NOMO-1 (cell line): Measurements from ENCODE around the gene NAV3.
A peak's percentile ranks its signal among the peaks of the same experiment; 100 is the strongest.

Experiments
- DNase-seq, 2 experiments: peaks; one replicate each; lab custom pipeline; 2025; ENCODE audit not compliant: unreplicated experiment in 2 of 2; lab: John Stamatoyannopoulos, UW

Gene NAV3

DNA sequence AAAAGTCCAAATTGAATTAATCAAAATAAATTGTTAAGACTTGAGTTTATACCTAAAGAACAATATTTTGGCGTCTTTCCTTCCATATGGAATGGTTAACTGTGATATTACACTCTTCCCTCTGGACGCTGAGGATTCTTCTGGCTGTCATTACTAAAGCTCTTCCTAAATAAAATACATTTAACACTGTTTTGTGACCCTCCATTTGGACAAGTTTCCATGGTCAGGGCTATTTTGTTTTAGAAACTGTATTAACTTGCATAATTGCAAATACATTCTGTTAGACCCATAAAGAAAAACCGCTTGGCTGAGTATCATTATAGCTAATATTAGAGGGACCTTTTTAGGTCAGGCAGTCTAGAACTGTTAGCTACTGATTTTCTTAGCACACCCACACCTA is 87.4 kb downstream of the NAV3 start:
- DNase-seq: no peak

DNA sequence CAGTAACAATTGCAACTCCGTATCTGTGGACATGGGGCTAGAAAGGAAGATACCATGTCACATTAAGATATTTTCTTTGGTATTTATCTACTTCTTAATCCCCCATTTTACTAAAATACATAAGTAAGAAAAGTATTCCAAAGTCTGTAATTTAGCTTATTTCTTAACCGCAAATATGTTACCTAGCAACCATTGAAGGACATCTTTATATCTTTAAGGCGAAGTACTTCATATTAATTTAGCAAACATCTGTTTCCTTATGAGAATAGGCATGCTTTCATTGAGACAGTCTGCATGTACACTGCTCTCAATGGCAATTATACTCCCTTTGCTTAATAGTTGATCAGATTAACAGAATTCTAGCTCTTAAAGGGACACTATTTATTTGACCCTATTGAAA is 88.8 kb downstream of the NAV3 start:
- DNase-seq: no peak

GRCh38 chr12:77923882-77924281 is 93.2 kb downstream of the NAV3 start:
- no peak for DNase-seq

GRCh38 chr12:77924703-77925102 is 94.0 kb downstream of the NAV3 start:
- DNase-seq: no peak

GRCh38 chr12:77925536-77926108 is 94.9 kb downstream of the NAV3 start:
- DNase-seq: peak; percentile 18 to 83

- DNase-seq: no peak
Measured at GRCh38 chr12:77928078-77928477, 97.4 kb downstream of the NAV3 start.

GRCh38 chr12:77932216-77932615 is 101.5 kb downstream of the NAV3 start:
- DNase-seq: no peak

- no peak for DNase-seq
Measured at GRCh38 chr12:77938301-77938700, 107.6 kb downstream of the NAV3 start.

DNA sequence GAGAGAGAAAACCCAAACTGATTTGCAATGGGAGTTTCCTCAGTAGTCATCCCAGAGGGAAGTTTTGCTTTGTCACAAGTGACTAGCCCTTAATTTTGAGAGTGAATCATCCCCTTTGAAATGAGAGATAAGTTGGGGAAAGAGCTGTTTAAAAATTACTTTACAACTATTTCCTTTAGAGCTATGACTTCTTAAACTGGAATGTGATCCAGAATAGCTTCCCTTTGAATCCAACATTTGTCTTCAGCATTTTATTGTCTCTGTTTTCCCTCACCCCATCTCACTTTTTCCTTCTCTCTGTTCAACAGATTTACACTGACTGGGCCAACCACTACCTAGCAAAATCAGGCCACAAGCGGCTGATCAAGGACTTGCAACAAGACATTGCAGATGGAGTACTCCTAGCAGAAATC is 109.3 kb downstream of the NAV3 start:
- no peak for DNase-seq

GRCh38 chr12:77940567-77940966 is 109.9 kb downstream of the NAV3 start:
- no peak for DNase-seq

DNA sequence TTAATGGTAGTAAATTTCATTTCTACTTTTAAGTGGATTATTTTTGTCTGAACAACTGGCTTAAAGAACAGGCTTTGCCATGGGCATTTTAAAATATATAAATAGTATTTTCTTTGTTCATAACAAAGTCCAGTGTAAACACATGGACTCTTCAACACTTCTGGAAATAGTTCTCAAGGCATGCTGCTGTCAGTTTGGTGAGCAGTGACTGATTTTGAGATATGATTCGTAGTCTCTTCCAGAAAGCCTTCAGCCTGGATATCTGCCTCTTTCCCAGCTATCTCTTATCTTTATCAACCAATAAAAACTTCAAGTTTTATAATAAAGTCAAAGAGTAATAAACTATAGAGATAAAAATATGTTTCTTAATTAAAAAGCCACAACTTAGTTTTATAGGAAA is 110.7 kb downstream of the NAV3 start:
- no peak for DNase-seq

GRCh38 chr12:77943466-77943865 is 112.8 kb downstream of the NAV3 start:
- DNase-seq: peak; percentile 7 to 50

GRCh38 chr12:77946541-77947061 is 115.9 kb downstream of the NAV3 start:
- DNase-seq: peak in 1 of 2 experiments; percentile 33

- DNase-seq: no peak
Measured at GRCh38 chr12:77947330-77947729, 116.6 kb downstream of the NAV3 start.

DNA sequence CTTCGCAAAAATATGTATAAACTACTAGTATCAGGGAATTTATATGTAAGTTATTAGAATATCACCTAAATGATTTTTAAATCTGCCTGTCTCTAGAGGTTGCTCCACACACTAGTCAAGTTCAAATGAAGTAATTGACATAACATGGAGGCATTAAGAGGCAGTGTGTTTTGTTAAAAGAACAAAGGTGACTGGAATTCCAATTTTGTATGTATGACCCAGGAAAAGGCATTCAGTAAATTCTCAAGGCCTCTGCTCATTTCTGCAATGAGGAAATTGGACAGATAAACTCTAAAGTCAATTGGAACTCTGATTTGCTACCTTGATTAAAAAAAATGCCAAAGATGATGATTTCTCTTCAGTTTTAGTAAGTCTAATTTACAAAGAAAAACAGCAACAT is 117.1 kb downstream of the NAV3 start:
- no peak for DNase-seq

GRCh38 chr12:77949943-77950342 is 119.2 kb downstream of the NAV3 start:
- DNase-seq: no peak

- no peak for DNase-seq
Measured at GRCh38 chr12:77953528-77954205, 123.0 kb downstream of the NAV3 start.

DNA sequence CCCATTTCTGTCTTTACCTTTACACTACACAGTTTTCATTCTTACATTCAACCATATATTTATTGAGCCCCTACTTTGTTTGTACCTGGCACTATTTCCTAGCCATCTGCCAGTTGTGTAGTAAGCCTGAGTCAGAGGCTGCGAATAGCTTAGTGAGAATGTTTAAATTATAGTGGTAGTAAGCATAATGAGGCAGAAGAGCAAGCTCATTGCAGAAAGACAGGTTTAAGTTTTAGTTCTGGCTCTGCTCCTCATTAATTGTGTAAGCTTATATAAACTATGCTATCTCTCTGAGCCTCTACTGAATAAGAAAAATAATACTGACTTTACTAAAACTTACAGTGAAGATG is 123.5 kb downstream of the NAV3 start:
- no peak for DNase-seq

DNA sequence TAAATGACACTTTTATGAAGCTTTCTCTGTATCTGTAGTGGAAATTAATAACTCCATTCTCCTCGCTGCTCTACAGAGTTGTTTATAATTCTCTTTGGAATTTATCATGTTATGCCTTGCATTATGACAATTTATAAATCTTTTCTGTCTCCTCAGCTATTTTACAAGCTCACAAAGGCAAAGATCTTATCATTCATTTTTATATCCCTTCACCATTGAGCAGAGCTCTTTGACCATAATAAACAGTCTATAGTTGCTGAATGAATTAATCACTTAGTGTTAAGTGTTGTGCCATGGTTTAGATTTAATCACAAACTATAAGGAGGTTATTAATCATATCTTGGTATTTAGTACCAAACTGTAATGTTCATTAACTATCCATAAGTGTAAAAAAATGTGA is 126.4 kb downstream of the NAV3 start:
- no peak for DNase-seq

DNA sequence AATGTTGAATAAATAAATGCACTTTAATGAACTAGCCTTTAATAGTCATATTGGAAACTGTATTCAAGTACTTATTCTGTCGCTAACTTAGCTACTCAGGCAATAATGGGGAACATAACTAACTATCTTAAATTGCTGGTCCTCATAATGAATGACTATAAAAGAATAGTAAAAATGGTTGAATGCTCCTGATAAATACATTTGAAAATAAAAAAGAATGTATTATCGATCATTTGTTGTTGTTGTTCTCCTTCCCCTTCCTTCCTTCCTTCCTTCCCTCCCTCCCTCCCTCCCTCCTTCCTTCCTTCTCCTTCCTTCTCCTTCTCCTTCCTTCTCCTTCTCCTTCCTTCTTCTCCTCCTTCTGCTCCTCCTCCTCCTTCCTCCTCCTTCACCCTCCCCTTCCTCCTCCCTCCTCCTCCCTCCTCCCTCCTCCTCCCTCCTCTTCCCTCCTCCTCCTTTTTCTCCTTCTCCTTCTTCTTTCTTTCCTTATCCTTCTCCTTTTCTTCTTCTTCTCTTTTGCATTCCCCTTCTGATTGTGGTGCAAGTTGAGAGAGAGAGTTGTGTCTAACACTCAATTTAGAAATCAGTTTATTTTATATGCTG is 133.0 kb downstream of the NAV3 start:
- no peak for DNase-seq

- DNase-seq: no peak
Measured at GRCh38 chr12:77965790-77966189, 135.1 kb downstream of the NAV3 start.

DNA sequence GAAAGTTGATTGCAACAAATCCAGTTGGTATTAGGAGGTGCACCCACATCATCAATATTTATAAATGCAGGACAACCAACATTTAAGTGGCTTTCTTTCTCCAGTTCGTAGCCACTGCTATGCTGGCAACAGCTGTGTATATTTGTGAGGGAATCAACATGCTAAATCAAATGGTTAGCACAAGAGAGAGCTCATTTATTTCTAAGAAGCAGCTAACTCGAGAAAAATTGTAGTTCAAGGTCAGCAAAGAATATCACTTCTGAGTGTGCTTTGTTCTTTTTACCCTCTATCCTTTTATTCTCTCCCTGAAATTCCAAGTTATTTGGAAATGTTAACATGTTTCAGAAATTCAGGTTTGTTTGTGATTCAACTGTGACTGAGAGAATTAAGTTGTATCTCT is 137.3 kb downstream of the NAV3 start:
- DNase-seq: no peak
